H9 (cell line): ENCODE data around the gene MB21D2. TPM values are rescaled to one million over a fixed set of nuclear protein-coding genes. Genes with fewer than 3 reads are reported as not detected.

Experiments used
- DNase-seq: peaks from one replicate; pipeline ENCODE4 v3.0.0-alpha.2; 2017
- H2AFZ ChIP-seq: one replicate; pipeline ENCODE4 v1.6.1; 2013; ENCODE audit warnings: mild to moderate bottlenecking, low read length, control low read depth, moderate library complexity
- H2AK5ac ChIP-seq: 2 replicates; pipeline ENCODE4 v1.6.1; 2013; ENCODE audit warnings: low read length, control low read depth, mixed read lengths; ENCODE audit not compliant: insufficient read length
- H2BK120ac ChIP-seq: one replicate; pipeline ENCODE4 v1.6.1; 2013; ENCODE audit warnings: low read depth, mild to moderate bottlenecking, low read length, control low read depth, inconsistent platforms; ENCODE audit not compliant: poor library complexity, severe bottlenecking
- H2BK12ac ChIP-seq: 2 replicates; pipeline ENCODE4 v1.6.1; 2013; ENCODE audit warnings: low read length, control low read depth, mixed read lengths, low read depth; ENCODE audit not compliant: insufficient read length
- H2BK15ac ChIP-seq: 2 replicates; pipeline ENCODE4 v1.6.1; 2013; ENCODE audit warnings: low read depth, low read length, control low read depth
- H2BK20ac ChIP-seq: one replicate; pipeline ENCODE4 v1.6.1; 2013; ENCODE audit warnings: low read depth, mild to moderate bottlenecking, low read length, control low read depth, inconsistent platforms; ENCODE audit not compliant: poor library complexity, severe bottlenecking
- H2BK5ac ChIP-seq: 2 replicates; pipeline ENCODE4 v1.6.1; 2013; ENCODE audit warnings: low read length, control low read depth, mixed read lengths; ENCODE audit not compliant: insufficient read length
- H3K14ac ChIP-seq: 2 replicates; pipeline ENCODE4 v1.6.1; 2013; ENCODE audit warnings: low read length, control low read depth; ENCODE audit not compliant: insufficient read depth
- H3K18ac ChIP-seq: 2 replicates; pipeline ENCODE4 v1.6.1; 2013; ENCODE audit warnings: low read depth, mild to moderate bottlenecking, mixed read lengths, low read length, control low read depth; ENCODE audit not compliant: insufficient read length
- H3K23ac ChIP-seq: 2 replicates; pipeline ENCODE4 v1.6.1; 2013; ENCODE audit warnings: low read length, control low read depth, mixed read lengths, low read depth; ENCODE audit not compliant: insufficient read length
- H3K23me2 ChIP-seq: 2 replicates; pipeline ENCODE4 v1.6.1; 2013; ENCODE audit warnings: low read depth, mild to moderate bottlenecking, mixed read lengths, low read length, control low read depth; ENCODE audit not compliant: insufficient read length, poor library complexity, severe bottlenecking
- H3K27ac ChIP-seq: 2 replicates; pipeline ENCODE4 v1.5.1; 2013; ENCODE audit warnings: low read length, control low read depth, mixed read lengths, low read depth; ENCODE audit not compliant: insufficient read length
- H3K27me3 ChIP-seq: 2 replicates; pipeline ENCODE4 v1.6.1; 2013; ENCODE audit warnings: low read length, control low read depth, inconsistent platforms; ENCODE audit not compliant: insufficient read depth
- H3K4ac ChIP-seq: 2 replicates; pipeline ENCODE4 v1.6.1; 2013; ENCODE audit warnings: low read depth, mild to moderate bottlenecking, control low read depth, inconsistent platforms, low read length, moderate library complexity
- H3K4me1 ChIP-seq: 2 replicates; pipeline ENCODE4 v1.6.1; 2013; ENCODE audit warnings: low read length, control low read depth, inconsistent platforms; ENCODE audit not compliant: insufficient read depth
- H3K4me2 ChIP-seq: 2 replicates; pipeline ENCODE4 v1.6.1; 2013; ENCODE audit warnings: low read length, control low read depth, mixed read lengths; ENCODE audit not compliant: insufficient read length, insufficient read depth
- H3K56ac ChIP-seq: 2 replicates; pipeline ENCODE4 v1.6.1; 2013; ENCODE audit warnings: low read depth, mild to moderate bottlenecking, mixed read lengths, low read length, control low read depth; ENCODE audit not compliant: insufficient read length
- H3K79me1 ChIP-seq: 2 replicates; pipeline ENCODE4 v1.6.1; 2013; ENCODE audit warnings: low read depth, mild to moderate bottlenecking, moderate library complexity, low read length, control low read depth, inconsistent platforms; ENCODE audit not compliant: insufficient read depth, poor library complexity, severe bottlenecking
- H3K79me2 ChIP-seq: 2 replicates; pipeline ENCODE4 v1.6.1; 2013; ENCODE audit warnings: low read length, control low read depth, inconsistent platforms; ENCODE audit not compliant: insufficient read depth
- H3K9ac ChIP-seq: 2 replicates; pipeline ENCODE4 v1.6.1; 2013; ENCODE audit warnings: low read length, control low read depth, mixed read lengths; ENCODE audit not compliant: insufficient read length; ENCODE audit errors: extremely low read depth
- H3K9me3 ChIP-seq: one replicate; pipeline ENCODE4 v1.6.1; 2013; ENCODE audit warnings: low read depth, low read length, inconsistent platforms; ENCODE audit not compliant: control insufficient read depth
- H3T11ph ChIP-seq: one replicate; pipeline ENCODE4 v1.6.1; 2013; ENCODE audit warnings: mild to moderate bottlenecking, low read length, control low read depth, inconsistent platforms
- H4K20me1 ChIP-seq: one replicate; pipeline ENCODE4 v1.6.1; 2013; ENCODE audit not compliant: control insufficient read depth, insufficient read length, insufficient read depth
- H4K5ac ChIP-seq: 2 replicates; pipeline ENCODE4 v1.6.1; 2013; ENCODE audit warnings: low read depth, mild to moderate bottlenecking, mixed read lengths, low read length, control low read depth; ENCODE audit not compliant: insufficient read length
- H4K8ac ChIP-seq: replicated peaks from 2 replicates; pipeline ENCODE4 v1.6.1; 2013; ENCODE audit warnings: low read length, control low read depth, mixed read lengths, low read depth; ENCODE audit not compliant: insufficient read length
- H4K91ac ChIP-seq: 2 replicates; pipeline ENCODE4 v1.6.1; 2013; ENCODE audit warnings: low read depth, mild to moderate bottlenecking, moderate library complexity, mixed read lengths, low read length, control low read depth; ENCODE audit not compliant: insufficient read length
- H3K27ac Mint-ChIP-seq, 3 experiments: 2 replicates in 2 of 3; 3 replicates in 1 of 3; pipeline ENCODE4 v1.8.0; 2020 to 2021; ENCODE audit warnings: mixed read lengths in 3 of 3, mild to moderate bottlenecking in 1 of 3, moderate library complexity in 1 of 3
- H3K27me3 Mint-ChIP-seq: 2 replicates; pipeline ENCODE4 v1.8.0; 2021; ENCODE audit warnings: low read depth, mild to moderate bottlenecking, moderate library complexity, mixed read lengths
- H3K36me3 Mint-ChIP-seq, 3 experiments: 2 replicates in 2 of 3; 3 replicates in 1 of 3; pipeline ENCODE4 v1.8.0; 2020 to 2021; ENCODE audit warnings: low read depth in 3 of 3, mixed read lengths in 3 of 3; ENCODE audit not compliant: insufficient read depth in 1 of 3
- H3K4me1 Mint-ChIP-seq, 2 experiments: 2 replicates each; pipeline ENCODE4 v1.8.0; 2020; ENCODE audit warnings: mixed read lengths in 2 of 2
- H3K4me3 Mint-ChIP-seq, 2 experiments: 2 replicates in 1 of 2; 3 replicates in 1 of 2; pipeline ENCODE4 v1.8.0; 2020 to 2021; ENCODE audit warnings: mild to moderate bottlenecking in 2 of 2, mixed read lengths in 2 of 2, moderate library complexity in 1 of 2
- H3K9me3 Mint-ChIP-seq, 2 experiments: 2 replicates in 1 of 2; 3 replicates in 1 of 2; pipeline ENCODE4 v1.8.0; 2020; ENCODE audit warnings: mild to moderate bottlenecking in 2 of 2, mixed read lengths in 2 of 2, moderate library complexity in 1 of 2
- CTCF ChIP-seq: fragments of 200-600 bp; sonication (generic); conservative IDR thresholded peaks from 3 replicates; pipeline ENCODE4 v1.8.0; 2021; ENCODE audit warnings: antibody characterized with exemption, mild to moderate bottlenecking
- WGBS: extraction: QIAGEN DNeasy Blood & Tissue Kit; methylation state at CpG from one replicate; pipeline ENCODE4 v1.1.7; 2013; ENCODE audit warnings: missing lambda C conversion rate, low lambda C conversion rate, mixed read lengths; ENCODE audit not compliant: insufficient read length; ENCODE audit errors: extremely low coverage; 5-methylcytosine and 5-hydroxymethylcytosine counted together
- total RNA-seq: library from RNA; stranded (reverse); gene quantifications from 2 replicates; pipeline ENCODE4 v1.2.1, GENCODE V29; 2021

The MB21D2 gene
- total RNA-seq, 1 experiment from 2014 or later: 19.1 TPM

- H3K9me3 Mint-ChIP-seq: no peaks in the 10 kb centered on the region
- H3K27me3 Mint-ChIP-seq: no peaks in the 10 kb centered on the region
- H3K9me3 ChIP-seq: no peaks in the 10 kb centered on the region
- H3K79me2 ChIP-seq: no peaks in the 10 kb centered on the region
- H2BK20ac ChIP-seq: no peak overlapping the region
- H4K91ac ChIP-seq: no peak overlapping the region
- H3K9ac ChIP-seq: no peak overlapping the region
- H3K23me2 ChIP-seq: no peaks in the 10 kb centered on the region
- H3K4me3 Mint-ChIP-seq: no peak overlapping the region
- no peak overlapping the region for H3K18ac ChIP-seq
- DNase-seq: no peak
- no peaks in the 10 kb centered on the region for H3K4me1 ChIP-seq
- no peak overlapping the region for H2BK15ac ChIP-seq
- no CpG with 5 or more reads among the region's 6 CpGs for WGBS
- no peak overlapping the region for H3T11ph ChIP-seq
- H3K14ac ChIP-seq: no peak overlapping the region
- peaks cover 4 to 22% (median 12%) of the 10 kb centered on the region in 3 experiments; a peak in 6 of 7 replicates for H3K36me3 Mint-ChIP-seq
- H2BK120ac ChIP-seq: no peak overlapping the region
- no peak overlapping the region for H4K8ac ChIP-seq
- H3K4ac ChIP-seq: no peak overlapping the region
- no peaks in the 10 kb centered on the region for H3K4me1 Mint-ChIP-seq
- no peak overlapping the region for H3K4me2 ChIP-seq
- H3K27ac ChIP-seq: no peak overlapping the region
- H4K5ac ChIP-seq: no peak overlapping the region
- no peak overlapping the region for H2BK12ac ChIP-seq
- no peak overlapping the region for H3K23ac ChIP-seq
- TF ChIP-seq CTCF: no peak
- H2AFZ ChIP-seq: no peak overlapping the region
- no peaks in the 10 kb centered on the region for H3K27me3 ChIP-seq
- H2BK5ac ChIP-seq: no peak overlapping the region
- no peak overlapping the region for H3K27ac Mint-ChIP-seq
- H4K20me1 ChIP-seq: no peaks in the 10 kb centered on the region
- no peaks in the 10 kb centered on the region for H3K79me1 ChIP-seq
- H3K56ac ChIP-seq: no peak overlapping the region
- H2AK5ac ChIP-seq: no peak overlapping the region
Observed at GRCh38 chr3:192795021-192795420, 122.6 kb downstream of the MB21D2 start.
